ENCODE measurements around the gene ZNF830. TPM values are rescaled to one million over a fixed set of nuclear protein-coding genes. Genes with fewer than 3 reads are reported as not detected.

The ZNF830 gene
- total and polyA plus RNA-seq, 2 of the 4 experiments (the other 2 are of a cell fraction), result 5.5 to 6.6 TPM

DNA sequence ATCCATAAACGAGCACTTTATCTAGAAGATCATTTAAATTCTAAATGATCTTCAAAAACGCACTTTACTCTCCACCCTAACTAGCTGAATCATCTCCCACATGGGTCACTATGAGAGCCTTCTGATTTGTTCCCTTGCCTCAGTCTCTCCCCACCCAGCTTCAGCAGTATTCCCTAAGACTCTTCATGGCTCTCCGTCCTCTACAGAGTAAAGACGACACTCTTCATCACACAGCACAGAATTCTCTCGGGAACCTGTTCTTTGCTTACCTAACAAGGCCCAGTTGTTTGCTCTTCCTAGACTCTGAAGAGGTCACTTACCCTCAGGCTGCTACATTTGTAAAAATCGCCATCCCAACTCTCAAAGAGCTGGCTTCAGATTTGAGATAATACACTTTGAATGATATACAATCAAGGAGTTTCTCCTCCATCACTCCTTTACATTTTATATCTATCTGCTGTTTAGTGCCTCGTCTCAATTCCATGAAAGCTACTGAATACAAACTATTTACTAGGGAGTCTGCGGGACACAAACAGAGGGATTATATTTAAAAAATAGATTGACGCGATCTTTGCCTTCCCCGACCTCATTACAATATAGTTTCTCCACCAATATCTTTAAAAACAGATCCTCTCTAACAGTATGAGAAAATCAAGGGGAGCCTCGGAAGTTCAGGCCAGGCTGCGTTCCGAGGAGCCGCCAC, 18.5 kb downstream of the ZNF830 start:
- peak overlapping the region; percentile 85 for H3K4me2 ChIP-seq (ENCODE audit: low read depth, low read length)
- peaks cover 7% of the 10 kb centered on the region for H3K4me1 ChIP-seq (ENCODE audit: control insufficient read depth, insufficient read depth, low read length)
- no peak for ATAC-seq (ENCODE audit: low read depth)
- H2AK9ac ChIP-seq (replicated peaks; ENCODE audit: low read depth, low read length, poor library complexity), result peak overlapping the region; percentile 99
- peak overlapping the region; percentile 66 for H3K14ac ChIP-seq (replicated peaks; ENCODE audit: low read depth, low read length)
- H2BK15ac ChIP-seq (ENCODE audit: low read depth, low read length), result no peak overlapping the region
- peak overlapping the region; percentile 99 for H2AFZ ChIP-seq (replicated peaks; ENCODE audit: low read length, poor library complexity)
- intact Hi-C loops (cut with micrococcal nuclease), result loop anchor here (1.0 to 5.0 kb wide), 2 partner anchors 18 to 138 kb away; partner anchors contain the start of genes CCT6B, RAD51D and ZNF830
- TF ChIP-seq POLR2A (IDR thresholded peaks at IDR 0.05; ENCODE audit: low read depth, low read length), result no peak
- TF ChIP-seq, protein P1, sequence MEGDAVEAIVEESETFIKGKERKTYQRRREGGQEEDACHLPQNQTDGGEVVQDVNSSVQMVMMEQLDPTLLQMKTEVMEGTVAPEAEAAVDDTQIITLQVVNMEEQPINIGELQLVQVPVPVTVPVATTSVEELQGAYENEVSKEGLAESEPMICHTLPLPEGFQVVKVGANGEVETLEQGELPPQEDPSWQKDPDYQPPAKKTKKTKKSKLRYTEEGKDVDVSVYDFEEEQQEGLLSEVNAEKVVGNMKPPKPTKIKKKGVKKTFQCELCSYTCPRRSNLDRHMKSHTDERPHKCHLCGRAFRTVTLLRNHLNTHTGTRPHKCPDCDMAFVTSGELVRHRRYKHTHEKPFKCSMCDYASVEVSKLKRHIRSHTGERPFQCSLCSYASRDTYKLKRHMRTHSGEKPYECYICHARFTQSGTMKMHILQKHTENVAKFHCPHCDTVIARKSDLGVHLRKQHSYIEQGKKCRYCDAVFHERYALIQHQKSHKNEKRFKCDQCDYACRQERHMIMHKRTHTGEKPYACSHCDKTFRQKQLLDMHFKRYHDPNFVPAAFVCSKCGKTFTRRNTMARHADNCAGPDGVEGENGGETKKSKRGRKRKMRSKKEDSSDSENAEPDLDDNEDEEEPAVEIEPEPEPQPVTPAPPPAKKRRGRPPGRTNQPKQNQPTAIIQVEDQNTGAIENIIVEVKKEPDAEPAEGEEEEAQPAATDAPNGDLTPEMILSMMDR (conservative IDR thresholded peaks at IDR 0.05; ENCODE audit: low read depth, low read length), result no peak
- no peak for TF ChIP-seq CEBPB (IDR thresholded peaks at IDR 0.05; ENCODE audit: low read depth, low read length)
- no peak for TF ChIP-seq MXI1 (IDR thresholded peaks at IDR 0.05; ENCODE audit: borderline replicate concordance, low read depth, low read length)
- TF ChIP-seq MAFK (IDR thresholded peaks at IDR 0.05; ENCODE audit: low read depth, low read length), result no peak
- TF ChIP-seq, protein P2, sequence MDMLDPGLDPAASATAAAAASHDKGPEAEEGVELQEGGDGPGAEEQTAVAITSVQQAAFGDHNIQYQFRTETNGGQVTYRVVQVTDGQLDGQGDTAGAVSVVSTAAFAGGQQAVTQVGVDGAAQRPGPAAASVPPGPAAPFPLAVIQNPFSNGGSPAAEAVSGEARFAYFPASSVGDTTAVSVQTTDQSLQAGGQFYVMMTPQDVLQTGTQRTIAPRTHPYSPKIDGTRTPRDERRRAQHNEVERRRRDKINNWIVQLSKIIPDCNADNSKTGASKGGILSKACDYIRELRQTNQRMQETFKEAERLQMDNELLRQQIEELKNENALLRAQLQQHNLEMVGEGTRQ (IDR thresholded peaks at IDR 0.05; ENCODE audit: low read depth, low read length), result no peak
- peaks cover 4% of the 10 kb centered on the region; the same call in 1 of the 2 replicates for H3K36me3 ChIP-seq (ENCODE audit: control insufficient read depth, insufficient read depth, low read length)
- in situ Hi-C loops (cut with MboI; ENCODE audit: low sequenced_read_pairs), result loop anchor here (25.0 kb wide), 1 partner anchor 608 kb away; the partner anchor contains the start of genes AP2B1 and PEX12
- peak overlapping the region; percentile 68 to 94 for H4K8ac ChIP-seq (ENCODE audit: low read depth in 2 of 2, low read length in 2 of 2)
- H3K4me3 ChIP-seq (ENCODE audit: insufficient read depth, low read depth, low read length), result peak overlapping the region; percentile 91
- H3K23ac ChIP-seq (ENCODE audit: low read depth, low read length), result peak overlapping the region; percentile 55; the same call in 1 of the 2 replicates
- TSS peak; percentile 89 for BruUV-seq (replicated peaks)
- H3K56ac ChIP-seq (ENCODE audit: extremely low read depth, insufficient read depth, low read length), result peak overlapping the region; percentile 79
- dilution Hi-C loops (cut with HindIII; ENCODE audit: low sequenced_read_pairs, unreplicated experiment), result no loop called here
- no peaks in the 10 kb centered on the region for H4K20me1 ChIP-seq (ENCODE audit: insufficient read depth, low read length)
- peak overlapping the region; percentile 70 for H4K91ac ChIP-seq (ENCODE audit: insufficient read depth, low read depth, low read length)
- H3K79me1 ChIP-seq (ENCODE audit: low read depth in 1 of 2, low read length in 2 of 2), result peaks cover 16 to 27% of the 10 kb centered on the region in 2 experiments
- peak overlapping the region; percentile 99 for H2BK5ac ChIP-seq (ENCODE audit: low read depth, low read length, poor library complexity, severe bottlenecking)
- H3K4ac ChIP-seq (ENCODE audit: low read depth, low read length), result peak overlapping the region; percentile 49
- peak overlapping the region; percentile 84 for H3K9ac ChIP-seq (ENCODE audit: low read depth, low read length)
- peak overlapping the region; percentile 71 for H3K27ac ChIP-seq (ENCODE audit: insufficient read depth, low read length)
- peak; percentile 22 for DNase-seq
- H3K9me3 ChIP-seq (ENCODE audit: control insufficient read depth, insufficient read depth, low read length), result no peaks in the 10 kb centered on the region
- no peaks in the 10 kb centered on the region for H3K27me3 ChIP-seq (ENCODE audit: control insufficient read depth, insufficient read depth, low read length)
- CTCF ChIA-PET, result no interaction called here
- H2BK120ac ChIP-seq (ENCODE audit: low read depth, low read length), result peak overlapping the region; percentile 47; the same call in 1 of the 2 replicates
- no peak overlapping the region for H3K18ac ChIP-seq (ENCODE audit: low read depth, low read length)
- POLR2A ChIA-PET (ENCODE audit: unreplicated experiment), result interaction anchor here (1.2 kb wide), 1 partner anchor 11 kb away, joined by 4 read pairs; no protein-coding TSS in a partner anchor
- WGBS, 2 experiments (ENCODE audit: extremely low coverage in 2 of 2, insufficient read length in 1 of 2), result 20% methylated on average over 8 of the region's 15 CpGs; no CpG with 5 or more reads in 1 of the 2 experiments
- peak overlapping the region; percentile 86 for H4K5ac ChIP-seq (ENCODE audit: low read depth, low read length)
- H2AK5ac ChIP-seq (ENCODE audit: low read depth, low read length), result peak overlapping the region; percentile 9; the same call in 1 of the 2 replicates
- no peak overlapping the region for H2BK20ac ChIP-seq (ENCODE audit: low read depth, low read length)
- 0 out of 2 replicates have a peak, but pooled peaks cover 3% of the 10 kb centered on the region for H3K9me1 ChIP-seq (ENCODE audit: insufficient read depth, low read length)

Measured in IMR-90 (cell line).